Activated T-helper 1 cell treated with Interleukin-2 at 50 U/mL for 16 hours (primary cell): ENCODE data around the gene POLR2F.

Experiments
- DNase-seq: peaks from one replicate; pipeline ENCODE4 v3.0.0-alpha.2; 2020; ENCODE audit warnings: low read depth

POLR2F gene

DNA sequence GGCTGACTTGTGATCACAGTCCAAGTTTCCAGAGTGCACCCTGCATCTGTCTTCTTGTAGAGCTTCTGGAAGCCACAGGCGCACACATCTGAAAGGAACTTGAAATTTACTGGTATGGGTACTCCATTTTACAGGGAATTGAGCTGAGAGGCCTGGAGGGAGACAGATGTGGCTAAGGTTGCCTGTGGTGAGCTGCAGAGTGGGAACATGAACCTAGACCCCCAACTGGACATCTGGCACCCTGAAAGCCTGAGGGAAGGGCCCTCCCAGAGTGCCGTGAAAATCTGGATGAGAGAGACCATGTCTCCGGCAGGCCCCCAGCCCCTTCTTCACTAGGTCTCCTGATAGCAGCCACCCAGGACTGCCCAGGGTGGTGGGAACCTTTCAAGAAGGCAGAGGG is 53.4 kb downstream of the POLR2F start:
- DNase-seq, result no peak

DNA sequence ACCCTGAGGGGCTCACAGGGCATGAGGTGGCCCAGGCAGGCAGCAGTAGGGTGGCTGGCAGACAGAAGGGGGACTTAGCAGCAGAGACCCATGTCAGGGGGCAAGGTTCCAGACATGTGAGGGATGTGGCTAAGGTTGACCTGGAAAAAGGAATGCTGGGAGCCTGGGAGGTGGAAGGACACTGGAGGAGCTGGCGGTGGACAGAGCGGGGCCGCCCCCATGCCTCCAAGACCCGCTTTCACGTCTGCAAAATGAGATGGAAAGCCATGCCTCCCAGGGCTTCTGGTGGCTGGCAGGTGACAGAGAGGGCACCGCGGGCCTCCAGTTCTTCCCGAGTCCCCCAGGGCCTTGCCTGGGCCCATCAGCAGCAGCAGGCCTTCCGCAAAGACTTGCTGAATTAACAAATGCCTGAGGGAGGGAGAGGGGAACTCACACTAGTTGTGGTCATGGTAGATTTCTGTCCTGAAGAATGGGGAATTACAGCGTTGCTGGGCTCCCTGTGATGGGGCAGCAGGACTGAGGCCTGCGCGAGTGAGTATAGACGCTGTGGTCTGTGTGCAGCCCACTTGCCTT is 53.9 kb downstream of the POLR2F start:
- DNase-seq, result no peak

GRCh38 chr22:38009000-38009806 is 55.7 kb downstream of the POLR2F start:
- no peak for DNase-seq

DNA sequence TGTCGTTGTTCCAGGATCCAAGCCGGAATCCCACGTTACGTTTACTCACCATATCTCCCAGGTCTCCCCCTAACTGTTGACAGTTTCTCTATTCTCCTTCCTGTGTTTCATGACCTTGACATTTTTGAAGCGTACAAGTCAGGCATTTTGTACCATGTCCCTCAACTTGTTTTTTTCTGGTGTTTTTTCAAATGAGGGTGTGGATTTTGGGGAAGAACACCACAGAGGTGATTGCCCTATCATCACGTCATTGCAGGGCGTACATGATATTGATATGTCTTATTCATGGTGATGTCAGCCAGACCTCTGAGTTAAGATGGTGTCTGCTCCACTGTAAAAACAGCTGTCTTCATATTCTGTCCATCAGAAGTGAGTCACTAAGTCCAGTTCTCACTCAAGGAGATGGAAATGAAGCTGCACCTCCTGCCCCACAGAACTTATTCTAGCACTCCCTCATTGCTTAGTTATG is 59.1 kb downstream of the POLR2F start:
- no peak for DNase-seq

DNA sequence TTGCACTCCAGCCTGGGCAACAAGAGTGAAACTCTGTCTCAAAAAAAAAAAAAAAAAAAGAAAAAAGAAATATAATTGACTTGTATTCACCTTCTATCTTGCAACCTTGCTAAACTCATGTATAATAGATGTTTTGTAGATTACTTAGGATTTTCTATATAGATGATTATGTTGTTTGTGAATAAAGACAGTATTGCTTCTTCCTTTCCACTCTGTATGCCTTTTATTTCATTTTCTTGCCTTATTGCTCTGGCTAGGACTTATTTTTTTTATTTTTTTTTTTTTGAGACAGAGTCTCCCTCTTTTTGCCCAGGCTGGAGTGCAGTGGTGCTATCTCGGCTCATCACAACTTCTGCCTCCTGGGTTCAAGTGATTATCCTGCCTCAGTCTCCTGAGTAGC is 60.6 kb downstream of the POLR2F start:
- DNase-seq, result no peak

DNA sequence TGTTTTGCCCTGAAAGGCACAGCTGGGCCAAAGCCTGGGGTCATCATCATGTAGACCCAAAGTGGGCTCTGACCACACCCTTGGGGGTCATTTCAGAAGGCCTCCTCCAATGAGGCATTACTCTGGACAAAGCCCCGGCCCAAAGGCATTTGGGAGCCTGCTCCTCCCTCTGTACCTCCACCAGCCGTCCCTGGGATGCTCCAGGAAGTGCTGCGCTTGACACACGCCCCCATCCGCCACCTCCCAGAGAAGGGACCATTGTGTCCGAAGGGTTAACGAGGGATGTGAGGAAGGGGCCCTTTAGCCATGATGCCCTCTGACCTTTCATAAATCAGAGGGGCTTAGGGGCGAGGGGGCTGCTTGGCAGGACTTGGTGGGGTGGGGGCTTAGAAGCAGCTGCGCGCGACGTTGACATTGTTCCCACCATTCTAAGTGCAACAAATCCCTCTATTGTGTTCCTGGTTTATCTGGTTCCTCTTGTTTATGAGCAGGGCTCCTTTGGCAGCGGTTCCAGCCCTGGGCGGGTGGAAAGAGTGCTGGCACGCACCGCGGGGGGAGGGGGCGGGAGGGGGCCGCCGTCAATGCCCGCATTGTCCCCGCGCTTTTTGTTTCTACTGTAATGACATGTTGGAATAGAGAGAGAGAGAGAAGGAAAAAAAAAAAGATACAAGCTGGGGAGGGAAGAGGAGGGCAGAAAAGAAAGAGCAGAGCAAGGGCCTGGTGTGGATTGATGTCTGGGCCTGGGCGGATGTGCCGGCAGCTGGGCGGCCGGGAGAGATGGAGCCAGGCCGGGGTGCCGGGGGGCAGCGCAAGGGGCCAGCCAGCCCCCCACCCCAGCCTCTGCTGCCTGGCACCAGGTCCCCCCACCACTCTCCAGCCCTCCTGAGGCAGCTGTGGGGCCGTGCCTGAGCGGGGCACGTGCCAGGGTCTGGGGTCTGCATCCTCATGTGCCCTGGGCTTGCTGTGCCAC is 63.0 kb downstream of the POLR2F start:
- no peak for DNase-seq

GRCh38 chr22:38017272-38017920 is 63.9 kb downstream of the POLR2F start:
- DNase-seq, result no peak

DNA sequence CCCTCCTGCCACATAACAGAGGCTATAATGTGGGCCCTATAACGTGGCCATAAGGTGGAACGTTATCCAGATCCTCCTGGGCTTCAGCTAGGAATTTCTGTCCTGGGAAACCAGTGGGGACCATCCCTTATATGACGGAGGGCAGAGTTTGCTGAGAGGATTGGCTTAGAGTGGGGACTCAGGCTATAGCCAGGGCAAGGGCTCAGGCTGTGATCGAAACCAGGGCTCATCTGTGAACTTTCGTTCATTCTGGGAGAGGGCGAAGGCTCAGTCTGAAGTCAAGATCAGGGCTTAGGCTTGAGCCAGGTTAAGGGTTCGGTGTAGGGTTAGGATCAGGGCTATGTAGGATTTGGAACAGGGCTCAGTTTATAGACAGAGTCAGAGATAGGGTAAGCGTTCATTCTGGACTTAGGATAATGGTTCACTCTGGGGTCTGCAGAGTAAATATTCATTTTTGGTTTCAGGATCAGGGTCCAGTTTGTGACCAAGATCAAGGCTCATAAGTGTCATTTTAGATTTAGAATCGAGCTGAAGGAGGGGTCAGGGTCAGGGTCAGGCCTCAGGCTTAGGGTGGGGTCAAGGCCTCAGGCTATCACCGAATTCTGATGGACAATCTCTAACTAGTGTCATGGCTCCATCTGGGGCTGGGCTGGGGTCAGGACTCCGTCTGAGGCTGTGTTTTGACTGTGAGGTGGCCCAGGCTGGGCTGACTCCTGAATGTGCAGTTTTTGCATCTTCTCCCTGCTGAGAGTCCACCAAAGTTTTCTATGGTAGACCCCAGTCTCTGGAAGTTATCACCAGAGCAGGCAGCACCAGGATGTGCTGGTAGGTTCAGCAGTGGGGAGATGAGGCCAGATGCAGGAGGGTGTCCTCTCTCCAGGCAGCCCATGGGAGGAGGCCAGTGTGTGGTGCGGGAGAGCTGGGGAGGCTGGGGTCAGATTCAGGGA is 64.7 kb downstream of the POLR2F start:
- DNase-seq, result no peak
